IPS DF 19.7 (cell line): ENCODE results near the gene ZNF408.
"Not testable (repeated sequence)": the region's sequence is repeated elsewhere in the genome, so short reads cannot be mapped to it uniquely, and the experiment has no call there.

Source experiments
- DNase-seq: peaks from one replicate; pipeline ENCODE4 v3.0.0-alpha.2; 2013; ENCODE audit warnings: low read depth, low spot score

The ZNF408 gene

DNA sequence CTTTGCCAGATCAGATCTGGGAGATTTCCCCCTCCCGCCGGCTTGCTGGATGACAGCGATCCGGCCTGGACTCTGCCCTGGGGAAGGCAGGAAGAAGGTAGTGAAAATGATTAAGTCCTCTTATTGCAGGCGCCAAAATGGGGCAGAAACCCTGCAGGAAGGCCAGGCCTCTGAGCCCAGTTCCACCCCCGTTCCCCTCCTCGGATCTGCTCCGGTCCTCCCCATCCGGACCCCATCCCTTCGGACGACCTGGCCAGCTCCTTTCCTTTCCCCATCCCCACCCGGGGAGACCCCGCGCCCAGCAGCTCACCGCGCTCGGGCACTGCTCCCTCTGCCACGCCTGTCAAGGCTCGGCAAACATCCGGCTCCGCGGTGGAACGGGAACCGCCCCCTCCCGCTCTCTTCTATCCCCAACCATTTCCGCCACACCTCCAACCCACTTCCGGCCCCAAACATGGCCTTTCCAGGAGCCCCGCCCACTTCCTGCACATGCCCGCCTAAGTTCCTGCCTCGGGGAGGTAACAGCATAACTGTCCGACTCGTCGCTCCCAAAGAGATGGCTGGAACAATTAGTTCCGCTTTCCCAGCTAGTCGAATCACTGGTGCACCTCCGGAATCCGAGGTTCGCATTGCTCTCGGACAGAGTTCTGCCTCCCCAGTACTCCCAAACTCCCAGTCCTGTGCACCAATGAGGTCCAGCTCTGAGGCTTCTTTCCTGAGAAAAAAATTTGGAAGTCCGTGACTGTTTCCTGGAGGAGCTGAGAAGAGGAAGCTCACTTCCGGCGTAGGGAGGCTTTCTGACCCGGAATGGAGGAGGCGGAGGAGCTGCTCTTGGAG, at the start of gene ZNF408, which contains the start of gene ARHGAP1:
TSS of gene ZNF408 (plus strand) at position 791 of the 837 bp plus-strand sequence. CDS start at position 808, 17 bp downstream.
TSS of gene ARHGAP1 (minus strand) at position 379 of the 837 bp plus-strand sequence. CDS start 4,512 bp downstream, outside the sequence.
- peak; percentile 89 for DNase-seq

DNA sequence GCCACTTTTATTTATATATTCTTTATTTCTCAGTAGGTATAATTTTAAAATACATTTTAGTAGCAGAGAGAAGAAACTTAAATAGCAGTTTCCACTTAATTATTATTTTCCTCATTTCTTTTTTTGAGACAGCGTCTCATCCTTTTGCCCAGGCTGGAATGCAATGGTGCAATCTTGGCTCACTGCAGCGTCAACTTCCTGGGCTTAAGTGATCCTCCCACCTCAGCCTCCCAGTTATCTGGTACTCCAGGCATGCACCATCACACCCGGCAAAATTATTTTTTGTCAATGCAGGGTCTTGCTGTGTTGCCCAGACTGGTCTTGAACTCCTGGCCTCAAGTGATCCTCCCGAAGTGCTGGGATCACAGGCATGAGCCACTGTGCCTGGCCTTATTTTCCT, 45.2 kb upstream of the ZNF408 start:
- DNase-seq = no peak

DNA sequence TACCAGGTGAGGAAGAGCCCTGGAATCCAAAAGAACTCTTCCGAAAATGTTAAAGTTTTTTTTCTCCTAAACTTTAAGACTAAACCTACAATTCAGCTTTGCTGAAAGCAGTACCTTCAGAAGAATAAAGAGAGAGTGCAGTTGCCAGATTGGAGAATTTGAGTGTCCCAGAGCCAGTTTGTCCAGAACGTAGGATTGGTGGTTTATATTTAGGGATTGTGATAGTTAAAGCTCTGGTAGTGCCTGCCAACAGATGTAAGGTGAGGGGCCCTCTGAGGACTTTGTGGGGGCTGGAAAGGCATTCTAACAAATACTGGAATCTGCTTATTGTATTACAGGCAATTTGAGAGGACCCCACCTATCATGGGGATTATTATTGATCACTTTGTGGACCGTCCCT, 43.6 kb upstream of the ZNF408 start:
- no peak for DNase-seq

DNA sequence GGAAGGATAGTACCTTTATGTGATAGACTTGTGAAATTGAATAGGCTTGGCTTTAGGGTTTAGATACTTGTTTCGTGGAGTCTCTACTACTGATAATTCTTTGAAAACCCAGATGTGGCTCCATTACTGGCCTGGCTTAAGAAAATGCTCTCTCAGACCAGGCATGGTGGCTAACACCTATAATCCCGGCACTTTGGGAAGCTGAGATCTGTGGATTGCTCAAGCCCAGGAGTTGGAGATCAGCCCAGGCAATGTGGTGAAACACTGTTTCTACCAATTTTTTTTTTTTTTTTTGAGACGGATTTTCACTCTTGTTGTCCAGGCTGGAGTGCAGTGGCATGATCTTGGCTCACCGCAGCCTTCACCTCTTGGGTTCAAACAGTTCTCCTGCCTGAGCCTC, 42.6 kb upstream of the ZNF408 start:
- DNase-seq = no peak

DNA sequence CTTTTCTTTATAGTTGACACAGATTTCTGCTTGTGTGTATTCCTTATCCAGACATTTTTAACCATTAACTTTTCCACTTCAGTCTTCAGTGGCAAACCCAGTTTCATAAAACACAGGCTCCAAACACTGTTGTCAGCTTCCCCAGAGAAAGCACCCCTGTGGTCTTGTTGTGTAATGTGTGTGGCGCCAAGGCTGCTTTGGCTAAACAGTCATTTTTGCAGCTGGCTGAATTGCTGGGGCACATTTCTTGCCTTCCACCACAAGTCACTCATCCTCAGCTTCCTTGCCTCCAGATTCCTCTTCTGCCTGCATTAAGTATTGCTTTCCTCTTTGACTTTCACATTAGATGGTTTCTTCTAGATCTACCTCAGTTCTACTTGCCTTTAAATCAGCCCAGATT, 40.9 kb upstream of the ZNF408 start:
- no peak for DNase-seq

DNA sequence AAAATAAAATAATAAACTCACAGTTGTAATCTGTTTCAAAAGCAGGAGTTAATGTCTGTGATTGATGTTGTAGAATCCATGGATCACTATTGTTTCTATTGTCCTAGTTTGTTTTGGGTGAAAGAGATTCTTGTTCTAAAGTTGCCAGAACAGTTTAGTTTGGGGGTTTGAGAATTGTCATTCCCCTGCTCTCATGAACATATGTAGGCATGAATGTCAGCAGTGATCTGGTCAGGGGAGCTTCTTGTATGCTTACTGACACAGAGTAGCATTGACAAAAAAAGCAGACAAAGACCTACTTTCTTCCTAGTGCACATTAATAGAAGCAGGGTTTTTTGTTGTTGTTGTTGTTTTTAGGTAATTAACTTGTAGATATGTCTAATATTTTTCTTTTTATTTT, 39.0 kb upstream of the ZNF408 start:
- DNase-seq = no peak

DNA sequence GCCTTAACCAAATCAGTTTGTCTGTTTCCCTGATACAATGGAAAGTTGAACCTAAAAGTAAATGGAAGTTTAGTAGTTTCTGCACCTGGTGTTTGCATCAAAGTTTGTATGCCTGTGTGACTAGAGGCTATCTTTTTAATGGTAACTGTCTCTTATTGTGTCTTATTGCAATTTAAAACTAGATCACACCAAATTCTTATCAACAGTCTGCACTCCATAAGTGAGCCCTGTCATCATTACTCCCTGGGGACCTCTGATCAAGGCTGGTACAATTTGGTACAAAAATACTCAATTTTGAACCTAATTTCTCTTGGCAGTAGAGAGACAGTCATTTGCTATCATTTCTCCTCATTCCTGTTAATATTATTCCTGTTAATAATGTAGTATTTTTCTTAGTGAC, 38.5 kb upstream of the ZNF408 start:
- no peak for DNase-seq

DNA sequence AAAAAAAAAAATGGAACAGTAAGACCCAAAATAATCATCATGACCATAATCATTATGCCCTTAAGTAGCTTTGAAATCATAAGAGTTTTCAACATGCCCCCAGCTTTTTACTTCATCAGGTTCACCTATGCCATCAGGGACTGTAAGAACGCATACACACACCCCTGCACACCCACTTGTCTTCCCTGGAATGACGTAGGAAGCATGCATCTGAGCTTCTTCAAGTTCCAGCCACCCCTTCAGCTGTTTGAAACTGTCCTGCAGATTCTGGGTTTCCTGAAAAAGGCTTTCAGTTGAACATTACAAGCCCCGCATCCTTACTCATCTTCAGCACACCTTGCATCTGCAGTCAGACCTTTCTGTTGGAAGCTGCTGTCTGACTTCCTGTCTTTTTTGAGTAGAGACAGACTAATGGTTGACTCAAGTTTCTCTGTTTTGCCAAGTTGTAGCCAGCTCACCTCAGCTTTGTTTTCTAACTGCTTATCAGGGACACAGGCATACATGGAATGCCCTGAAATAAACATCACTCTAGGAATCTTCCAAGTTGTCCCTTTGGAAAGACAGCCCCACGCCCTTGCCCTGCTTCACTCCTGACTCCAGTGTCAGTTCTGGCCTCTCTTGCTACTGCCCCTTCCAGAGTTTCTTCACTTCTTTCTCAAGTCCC, 37.4 kb upstream of the ZNF408 start:
- DNase-seq = no peak

DNA sequence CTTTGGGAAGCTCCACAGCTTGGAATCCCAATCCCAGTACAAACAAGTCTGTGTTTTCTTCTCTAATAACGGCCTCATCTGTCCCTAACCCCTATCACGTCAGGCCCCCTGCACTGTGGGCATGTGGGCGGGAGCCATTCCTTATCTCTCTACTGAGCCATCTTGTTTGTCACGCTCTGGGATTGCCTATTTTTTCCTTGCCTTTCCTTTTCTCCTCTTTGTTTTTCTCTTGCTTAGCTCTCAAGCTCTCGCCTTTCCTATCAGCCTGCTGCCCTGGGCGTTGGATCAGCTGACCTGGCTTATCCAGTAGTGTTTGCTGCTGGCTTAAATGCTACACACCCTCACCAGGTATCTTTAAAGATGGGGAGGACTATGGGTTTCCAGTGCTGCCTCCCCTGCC, 36.2 kb upstream of the ZNF408 start:
- DNase-seq = no peak

DNA sequence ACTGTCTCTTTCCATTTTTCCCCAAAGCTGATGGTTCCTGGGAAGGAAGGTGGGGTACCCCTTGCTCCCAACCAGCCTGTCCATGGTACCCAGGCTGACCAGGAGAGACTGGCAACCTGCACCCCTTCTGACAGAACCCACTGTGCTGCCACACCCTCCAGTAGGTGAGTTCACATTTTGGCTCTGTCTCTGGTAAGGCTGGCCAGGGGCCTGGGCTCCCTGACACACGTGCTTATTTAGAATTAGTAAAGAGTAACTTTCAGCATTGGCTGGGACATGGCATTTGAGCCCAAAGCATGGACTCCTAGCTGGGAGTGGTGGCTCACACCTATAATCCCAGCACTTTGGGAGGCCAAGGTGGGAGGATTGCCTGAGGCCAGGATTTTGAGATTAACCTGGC, 35.5 kb upstream of the ZNF408 start:
- no peak for DNase-seq

DNA sequence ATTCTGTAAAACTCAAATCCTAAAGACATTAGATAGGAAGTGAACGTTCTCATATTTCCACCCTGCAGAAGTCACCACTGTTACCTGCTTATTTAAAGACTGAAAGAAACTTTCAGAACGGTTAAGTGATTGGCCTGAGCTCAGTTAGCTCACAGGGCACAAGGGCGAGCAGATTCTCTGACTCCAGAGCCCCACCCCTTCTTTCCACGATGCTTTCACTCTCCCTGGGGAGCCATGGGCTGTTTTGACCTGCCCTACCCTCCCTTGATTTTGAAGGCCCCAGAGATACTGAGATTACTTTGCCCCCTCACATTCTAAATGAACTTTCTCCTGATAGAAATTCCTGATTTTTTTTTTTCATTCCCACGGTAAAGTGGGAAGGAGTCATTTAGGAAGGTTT, 34.3 kb upstream of the ZNF408 start:
- DNase-seq = no peak

DNA sequence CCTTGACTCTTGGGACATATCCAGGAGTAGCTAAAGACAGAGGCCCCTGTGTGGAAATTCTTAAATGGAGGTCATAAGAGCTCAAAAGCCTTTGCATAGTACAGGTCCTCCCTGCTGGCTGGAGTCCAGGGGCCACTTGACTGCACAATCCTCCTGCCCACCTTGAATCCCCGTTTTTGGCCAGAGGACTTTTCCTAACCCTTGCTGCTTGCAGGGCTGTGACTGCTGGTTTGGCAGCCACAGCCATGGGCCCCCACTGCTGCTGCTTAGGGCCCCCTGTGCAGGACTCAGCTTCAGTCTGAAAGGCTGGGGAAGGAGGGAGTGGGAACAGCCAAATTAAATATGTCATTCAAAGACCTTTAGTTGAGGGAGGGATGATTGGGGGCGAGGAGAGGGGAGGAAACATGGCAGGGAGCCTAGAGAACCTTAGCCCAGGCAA, 33.8 kb upstream of the ZNF408 start:
- DNase-seq = no peak

DNA sequence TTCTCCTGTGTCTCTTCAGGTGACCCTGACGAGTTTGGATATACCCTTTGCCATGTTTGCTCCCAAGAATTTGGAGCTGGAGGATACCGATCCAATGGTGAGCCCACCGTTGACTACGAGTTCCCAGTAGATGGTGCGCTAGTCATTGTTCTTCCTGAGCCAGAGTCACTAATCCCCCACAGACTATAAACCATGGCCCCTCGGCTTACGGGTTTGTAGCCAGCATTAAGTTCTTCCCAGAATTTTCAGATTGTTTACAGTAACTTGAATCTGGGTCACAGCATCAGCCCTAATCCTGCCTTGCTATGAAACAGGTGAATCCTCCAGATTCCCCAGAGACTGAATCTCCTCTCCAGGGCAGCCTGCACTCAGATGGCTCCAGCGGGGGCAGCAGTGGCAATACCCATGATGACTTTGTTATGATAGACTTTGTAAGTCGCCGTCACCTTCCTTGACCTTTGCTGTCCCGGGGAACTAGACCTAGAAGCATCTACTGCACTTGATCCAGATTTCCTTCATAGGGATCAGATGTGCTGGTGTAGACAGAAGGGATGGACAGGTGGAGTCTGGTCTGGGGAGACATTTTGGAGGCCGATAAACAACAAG, 32.2 kb upstream of the ZNF408 start:
- DNase-seq = no peak

DNA sequence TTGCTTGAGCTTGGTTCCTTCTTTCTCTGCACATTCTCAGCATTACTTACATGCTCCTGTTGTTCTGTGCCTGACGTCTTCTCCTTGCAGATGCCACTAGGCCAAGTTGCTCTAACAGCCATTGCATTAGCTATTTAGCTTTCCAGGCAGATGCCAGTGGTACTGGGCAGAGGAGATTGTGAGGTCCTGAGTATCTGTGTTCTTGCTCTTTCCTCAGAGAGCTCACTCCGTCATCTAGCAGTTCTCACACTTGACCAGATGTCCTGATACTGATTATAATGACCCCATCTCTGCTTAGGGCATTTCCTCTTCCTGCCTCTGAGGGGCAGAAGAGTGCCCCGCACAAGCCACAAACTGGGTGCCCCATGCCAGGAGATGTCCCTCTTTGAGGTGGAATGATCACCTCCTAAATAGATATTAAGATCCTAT, 31.1 kb upstream of the ZNF408 start:
- DNase-seq = no peak

DNA sequence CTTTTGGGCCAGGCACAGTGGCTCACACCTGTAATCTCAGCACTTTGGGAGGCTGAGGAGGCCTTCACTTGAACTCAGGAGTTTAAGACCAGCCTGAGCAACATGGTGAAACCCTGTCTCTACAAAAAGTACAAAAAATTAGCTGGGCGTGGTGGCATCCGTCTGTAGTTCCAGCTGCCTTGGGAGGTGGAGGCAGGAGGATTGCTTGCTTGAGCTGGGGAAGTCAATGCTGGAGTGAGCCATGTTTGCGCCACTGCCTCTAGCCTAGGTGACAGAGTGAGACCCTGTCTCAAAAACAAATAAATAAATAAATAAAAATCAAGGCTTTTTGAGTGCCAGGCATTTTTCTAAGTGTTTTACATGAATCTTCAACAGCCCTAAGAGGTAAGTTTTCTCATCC, 30.3 kb upstream of the ZNF408 start:
- not testable (repeated sequence) for DNase-seq

DNA sequence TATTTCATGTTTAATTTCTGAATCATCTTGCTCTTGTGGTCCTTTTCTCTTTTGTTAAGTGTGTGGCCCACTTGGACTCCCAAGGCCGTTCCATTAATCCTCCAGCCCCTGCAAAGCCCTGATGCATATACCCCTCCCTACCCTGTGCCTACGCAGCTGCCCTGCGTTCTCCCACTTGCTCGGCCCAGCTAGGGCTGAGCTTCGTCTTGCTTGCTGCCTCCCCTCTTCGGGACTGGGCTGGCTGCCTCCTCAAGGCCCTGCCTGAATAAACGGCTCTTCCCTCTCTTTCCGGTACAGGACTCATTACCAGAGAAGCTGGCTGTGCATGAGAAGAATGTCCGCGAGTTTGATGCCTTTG, 28.9 kb upstream of the ZNF408 start:
- no peak for DNase-seq

DNA sequence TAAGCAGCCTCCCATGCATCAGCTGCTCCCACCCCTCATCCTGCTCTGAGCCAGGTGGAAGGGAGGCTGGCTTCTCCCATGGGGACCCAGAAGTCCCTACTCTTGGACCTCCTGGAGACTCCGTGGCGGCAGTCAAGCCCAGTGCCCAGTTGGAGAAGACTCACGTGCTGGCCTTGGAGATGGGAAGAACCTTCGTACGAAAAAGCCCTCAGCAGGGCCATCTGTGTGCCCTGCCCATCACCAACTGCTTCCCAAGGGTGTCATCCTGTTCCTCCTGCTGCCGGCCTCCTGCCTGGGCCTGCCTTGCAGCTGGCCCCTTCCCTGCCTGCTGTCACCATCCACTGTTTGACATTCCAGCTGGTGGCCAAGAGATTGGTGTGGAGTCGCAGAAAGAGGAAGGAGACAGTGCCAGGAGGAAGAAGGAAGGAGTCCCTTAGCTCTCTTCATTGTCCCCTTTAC, 28.4 kb upstream of the ZNF408 start:
- DNase-seq = no peak

DNA sequence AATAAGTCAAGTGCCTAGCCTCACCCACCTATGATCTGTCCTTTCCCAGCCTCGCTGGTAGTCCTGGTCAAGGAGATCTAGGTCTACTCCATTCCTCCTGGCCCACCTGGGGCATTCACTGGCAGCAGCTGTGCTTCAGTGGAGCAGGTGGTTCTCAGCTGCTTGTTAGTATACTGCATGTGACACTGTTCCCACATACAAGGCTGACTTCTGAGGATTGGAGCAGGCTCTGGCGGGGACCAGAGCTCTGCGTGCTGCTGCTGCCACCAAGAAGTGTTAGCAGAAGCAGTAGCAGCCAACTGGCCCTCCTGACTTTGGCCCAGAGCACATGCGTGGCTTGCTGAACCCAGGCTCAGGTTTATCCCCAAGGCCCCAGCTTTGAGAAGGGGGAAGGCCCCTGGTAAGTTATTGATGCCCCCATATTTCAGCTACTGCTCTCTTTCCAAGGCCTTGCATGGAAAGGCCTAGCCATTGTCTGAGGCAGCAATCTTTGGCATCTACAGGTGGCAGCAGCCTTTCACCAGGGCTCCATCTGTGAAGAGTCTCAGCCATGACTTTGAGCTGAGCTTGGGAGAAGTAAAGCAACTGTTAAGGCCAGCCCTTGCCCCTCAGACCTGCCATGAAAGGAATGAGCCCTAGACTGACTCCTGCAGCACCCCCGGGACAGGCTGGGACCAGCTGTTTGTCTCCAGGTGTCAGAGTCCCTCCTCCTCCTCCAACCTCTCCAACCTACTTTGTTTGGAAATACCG, 26.9 kb upstream of the ZNF408 start:
- no peak for DNase-seq

DNA sequence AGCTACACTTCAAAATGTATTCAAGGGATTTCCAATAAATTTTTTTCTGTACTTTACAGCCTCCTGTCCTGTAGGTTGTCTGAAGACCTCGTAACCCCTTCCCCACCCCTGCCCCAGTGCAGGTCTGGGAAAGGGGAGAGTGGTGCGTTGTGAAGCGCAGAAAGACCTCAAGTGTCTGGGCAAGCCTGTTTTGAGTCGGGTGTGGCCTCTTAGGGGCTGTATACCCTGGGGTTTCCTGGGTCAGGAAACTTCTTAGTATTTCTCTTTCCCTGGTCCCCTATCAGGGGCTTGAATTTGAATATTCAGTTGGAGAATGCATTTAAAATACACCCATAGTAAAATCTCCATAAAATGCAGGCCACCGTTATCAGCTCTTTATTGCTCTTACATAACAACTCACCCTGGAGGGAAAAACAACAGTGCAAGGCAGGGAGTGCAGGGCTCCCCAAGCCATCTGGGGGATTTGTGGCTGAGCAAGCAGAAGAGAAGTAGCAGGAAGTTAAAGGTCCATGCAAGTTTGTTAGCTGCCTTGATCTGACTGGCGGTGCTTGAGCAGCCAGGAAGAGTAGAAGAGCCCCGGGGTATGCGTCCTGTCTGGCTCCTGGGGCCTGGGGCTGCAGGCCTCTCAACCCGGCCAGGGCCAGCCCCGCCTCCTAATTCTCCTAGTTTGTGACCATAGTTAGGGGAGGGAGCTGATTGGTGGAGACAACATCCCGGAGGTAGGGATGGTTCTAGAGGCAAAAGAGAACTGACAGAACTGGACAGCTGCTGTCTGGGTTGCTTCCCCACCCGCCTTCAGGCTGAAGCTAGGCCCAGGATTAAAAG, 26.2 kb upstream of the ZNF408 start:
- peak; percentile 50 for DNase-seq

DNA sequence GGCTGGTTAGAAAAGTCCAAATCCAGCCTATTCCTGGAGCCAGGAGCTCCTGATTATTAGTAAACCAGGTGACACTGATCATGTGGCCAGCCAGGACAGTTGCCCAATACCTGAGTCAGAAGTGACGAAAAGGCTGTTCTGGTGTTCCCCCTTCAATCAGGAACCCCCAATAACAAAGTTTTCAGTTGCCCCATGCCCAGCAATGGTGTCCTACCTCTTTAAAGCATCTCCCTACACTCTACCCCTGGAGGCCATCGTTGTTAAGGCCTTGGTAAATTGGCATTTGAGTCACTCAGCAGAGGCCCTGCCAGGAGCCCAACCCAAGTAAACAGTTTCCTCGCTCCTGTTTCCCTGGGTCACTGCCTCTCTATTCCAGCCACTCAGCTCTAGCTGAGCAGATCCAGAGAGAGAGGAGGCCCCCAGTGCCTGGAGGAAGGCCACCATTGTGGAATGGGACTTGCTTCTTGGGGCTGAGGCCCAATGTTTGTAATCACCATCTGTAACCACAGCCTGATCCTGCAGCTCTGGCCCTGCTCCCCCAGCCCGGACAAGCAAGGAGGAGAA, 25.5 kb upstream of the ZNF408 start:
- DNase-seq = no peak

DNA sequence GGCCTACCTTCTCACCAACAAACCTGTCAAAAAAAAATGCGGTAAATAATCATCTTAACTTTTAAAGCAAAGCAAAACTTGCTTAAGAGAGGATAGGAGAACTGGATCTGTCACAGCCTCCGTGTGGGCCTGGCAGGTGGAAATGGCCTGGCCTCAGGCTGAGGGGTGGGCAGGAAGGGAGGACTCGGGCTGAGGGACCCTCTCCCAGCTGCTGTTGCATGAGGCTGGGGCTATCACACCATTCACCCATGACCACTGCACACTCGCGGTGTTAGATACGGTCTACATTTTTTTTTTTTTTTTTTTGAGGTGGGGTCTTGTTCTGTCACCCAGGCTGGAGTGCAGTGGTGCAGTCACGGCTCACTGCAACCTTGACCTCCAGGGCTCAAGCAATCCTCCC, 24.9 kb upstream of the ZNF408 start:
- no peak for DNase-seq
